Rectal smooth muscle tissue (tissue), 1 donor: ENCODE data around the gene DDX25.

Experiments used
- H3K27ac ChIP-seq: one replicate; pipeline ENCODE4 v1.7.0; 2013; ENCODE audit warnings: low read depth, low read length, inconsistent platforms
- H3K27me3 ChIP-seq: one replicate; pipeline ENCODE4 v1.7.0; 2013; ENCODE audit warnings: low read length; ENCODE audit not compliant: control insufficient read depth, insufficient read depth
- H3K36me3 ChIP-seq: one replicate; pipeline ENCODE4 v1.7.0; 2013; ENCODE audit warnings: low read length; ENCODE audit not compliant: control insufficient read depth, insufficient read depth
- H3K4me1 ChIP-seq: one replicate; pipeline ENCODE4 v1.7.0; 2013; ENCODE audit warnings: low read length; ENCODE audit not compliant: control insufficient read depth, insufficient read depth
- H3K4me3 ChIP-seq: one replicate; pipeline ENCODE4 v1.7.0; 2013; ENCODE audit warnings: low read length
- H3K9ac ChIP-seq: one replicate; pipeline ENCODE4 v1.7.0; 2013; ENCODE audit warnings: low read length

The DDX25 gene

DNA sequence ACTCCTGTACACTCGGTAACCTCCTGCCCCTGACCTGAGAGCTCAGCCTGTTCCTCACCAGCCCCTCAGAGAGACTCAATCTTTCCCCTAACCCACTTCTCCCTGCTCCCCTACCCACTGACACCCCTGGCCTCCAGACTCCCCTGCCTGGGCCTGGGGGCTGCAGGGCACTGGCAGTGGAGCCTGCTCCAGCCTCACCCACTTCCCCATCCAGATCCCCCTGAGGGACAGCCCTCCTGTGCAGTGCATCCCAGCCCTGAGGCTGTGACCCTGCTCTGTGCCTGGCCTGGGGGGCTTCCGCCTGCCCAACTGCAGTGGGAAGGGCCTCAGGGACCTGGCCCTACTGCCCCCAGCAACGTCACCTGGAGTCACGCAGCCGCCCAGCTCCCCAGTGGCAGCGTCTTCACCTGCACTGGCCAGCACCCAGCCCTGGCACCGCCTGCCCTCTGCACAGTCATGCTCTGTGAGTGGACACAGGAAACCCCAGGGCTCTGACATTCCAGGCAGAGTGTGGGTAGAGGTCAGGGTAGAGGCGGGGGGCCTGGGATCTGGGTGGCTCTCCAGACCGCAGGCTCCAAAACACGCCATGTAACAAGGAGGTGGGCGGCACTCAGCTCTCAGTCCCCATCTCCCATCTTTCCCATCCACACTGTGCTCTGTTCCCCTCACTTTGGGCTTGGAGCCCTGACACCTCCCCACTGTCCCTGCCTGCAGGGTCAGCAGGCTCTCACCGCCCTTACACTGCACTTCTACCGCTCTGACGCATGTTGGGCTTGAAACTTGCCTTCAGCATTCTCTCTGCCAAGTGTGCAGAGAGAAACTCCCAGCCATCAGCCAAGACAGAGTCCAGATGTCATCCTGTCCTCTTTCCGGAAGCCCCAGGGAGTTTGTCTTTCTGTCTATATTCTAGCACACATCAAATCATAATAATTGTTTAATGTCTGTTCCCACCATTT is 46.7 kb downstream of the DDX25 start:
- no peak overlapping the region for H3K9ac ChIP-seq
- H3K27me3 ChIP-seq: no peaks in the 10 kb centered on the region
- H3K4me1 ChIP-seq: peaks cover 25% of the 10 kb centered on the region
- no peaks in the 10 kb centered on the region for H3K36me3 ChIP-seq
- H3K27ac ChIP-seq: peak overlapping the region; percentile 77
- H3K4me3 ChIP-seq: no peak overlapping the region

DNA sequence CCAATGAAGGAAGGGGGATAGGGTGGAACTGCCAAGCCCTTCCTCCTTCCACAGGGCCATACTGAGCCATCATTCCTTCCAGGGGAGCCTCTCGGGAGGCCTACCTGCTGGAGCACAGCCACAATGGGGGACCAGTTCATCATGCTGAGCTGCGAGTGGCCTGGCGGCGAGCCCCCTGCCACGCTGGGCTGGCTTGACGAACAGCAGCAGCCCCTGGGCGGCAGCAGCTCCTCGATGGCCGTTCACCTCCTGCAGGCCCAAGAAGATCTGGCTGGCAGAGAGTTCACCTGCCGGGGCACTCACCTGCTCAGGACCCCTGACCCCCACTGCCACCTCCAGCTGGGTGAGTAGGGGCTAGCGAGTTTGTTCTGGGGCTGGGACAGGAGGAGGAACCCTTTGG is 47.4 kb downstream of the DDX25 start:
- no peak overlapping the region for H3K9ac ChIP-seq
- H3K27me3 ChIP-seq: no peaks in the 10 kb centered on the region
- H3K36me3 ChIP-seq: no peaks in the 10 kb centered on the region
- H3K4me1 ChIP-seq: peaks cover 25% of the 10 kb centered on the region
- peak overlapping the region; percentile 58 for H3K27ac ChIP-seq
- no peak overlapping the region for H3K4me3 ChIP-seq

DNA sequence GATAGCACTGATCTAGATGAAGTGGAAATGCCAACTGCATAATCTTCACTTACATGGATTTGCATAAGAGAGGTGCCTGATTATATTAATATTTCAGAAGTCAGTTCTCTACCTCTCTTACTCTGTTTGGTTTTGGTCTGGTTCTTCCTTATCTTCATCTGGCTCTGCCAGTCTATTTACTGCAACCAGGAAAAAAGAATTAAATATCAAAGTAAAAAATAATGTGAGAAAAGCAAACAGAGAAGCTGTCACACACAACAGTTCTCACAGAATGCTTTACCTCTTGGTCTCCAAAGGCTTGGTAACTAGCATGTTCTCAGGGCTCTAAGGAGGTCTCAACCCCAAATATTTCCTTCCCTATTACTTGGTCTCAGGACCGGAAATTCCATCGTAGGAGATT is 48.3 kb downstream of the DDX25 start:
- no peak overlapping the region for H3K9ac ChIP-seq
- H3K27ac ChIP-seq: no peak overlapping the region
- H3K4me1 ChIP-seq: peaks cover 25% of the 10 kb centered on the region
- no peaks in the 10 kb centered on the region for H3K36me3 ChIP-seq
- peak overlapping the region; percentile 16 for H3K4me3 ChIP-seq
- no peaks in the 10 kb centered on the region for H3K27me3 ChIP-seq

DNA sequence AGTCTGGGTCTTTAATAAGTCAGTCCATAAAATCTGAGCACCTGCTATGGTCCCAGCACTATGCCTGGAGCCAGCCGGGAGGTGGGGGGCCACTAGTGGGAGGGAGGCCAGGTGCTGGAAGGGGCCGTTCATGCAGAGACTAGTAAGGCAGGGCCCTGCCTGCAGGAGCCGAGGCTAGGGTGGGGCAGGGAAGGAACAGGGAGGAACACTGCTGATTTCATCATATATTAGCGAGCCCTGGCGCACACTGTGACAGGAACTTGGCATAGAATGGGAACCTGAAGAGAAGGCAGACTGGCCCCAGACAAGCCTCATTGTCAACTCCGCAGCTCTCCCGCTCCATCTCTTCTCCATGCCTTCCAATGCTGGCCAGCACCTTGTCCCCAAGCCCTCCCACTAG is 48.7 kb downstream of the DDX25 start:
- no peak overlapping the region for H3K27ac ChIP-seq
- peak overlapping the region; percentile 16 for H3K4me3 ChIP-seq
- no peak overlapping the region for H3K9ac ChIP-seq
- no peaks in the 10 kb centered on the region for H3K36me3 ChIP-seq
- no peaks in the 10 kb centered on the region for H3K27me3 ChIP-seq
- H3K4me1 ChIP-seq: peaks cover 25% of the 10 kb centered on the region

DNA sequence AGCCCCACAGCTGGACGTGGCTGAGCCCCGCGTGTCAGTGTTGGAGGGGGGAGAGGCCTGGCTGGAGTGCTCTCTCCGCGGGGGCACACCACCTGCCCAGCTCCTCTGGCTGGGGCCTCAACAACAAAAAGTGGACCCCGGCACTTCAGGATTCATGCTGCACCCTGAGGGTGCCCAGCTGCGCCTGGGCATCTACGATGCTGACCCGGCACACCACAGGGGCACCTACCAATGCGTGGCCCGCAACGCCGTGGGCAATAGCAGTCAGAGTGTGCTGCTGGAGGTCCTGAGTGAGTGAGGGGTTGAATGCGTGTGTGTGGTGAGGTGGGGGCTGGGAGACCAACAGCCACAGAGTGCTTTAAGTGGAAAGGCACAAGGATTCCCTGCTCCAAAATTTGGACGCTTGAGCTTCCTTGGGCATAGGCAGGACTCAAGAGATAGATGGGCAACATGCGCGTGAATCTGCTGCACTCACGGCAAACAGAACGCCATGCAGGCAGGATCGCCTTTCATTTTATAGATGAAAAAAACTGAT is 49.2 kb downstream of the DDX25 start:
- Histone ChIP-seq H3K27me3 (no peaks in the 10 kb centered on the region), H3K9ac (no peak overlapping the region), H3K36me3 (no peaks in the 10 kb centered on the region), H3K4me3 (no peak overlapping the region), H3K4me1 (peaks cover 25% of the 10 kb centered on the region), H3K27ac (no peak overlapping the region)

DNA sequence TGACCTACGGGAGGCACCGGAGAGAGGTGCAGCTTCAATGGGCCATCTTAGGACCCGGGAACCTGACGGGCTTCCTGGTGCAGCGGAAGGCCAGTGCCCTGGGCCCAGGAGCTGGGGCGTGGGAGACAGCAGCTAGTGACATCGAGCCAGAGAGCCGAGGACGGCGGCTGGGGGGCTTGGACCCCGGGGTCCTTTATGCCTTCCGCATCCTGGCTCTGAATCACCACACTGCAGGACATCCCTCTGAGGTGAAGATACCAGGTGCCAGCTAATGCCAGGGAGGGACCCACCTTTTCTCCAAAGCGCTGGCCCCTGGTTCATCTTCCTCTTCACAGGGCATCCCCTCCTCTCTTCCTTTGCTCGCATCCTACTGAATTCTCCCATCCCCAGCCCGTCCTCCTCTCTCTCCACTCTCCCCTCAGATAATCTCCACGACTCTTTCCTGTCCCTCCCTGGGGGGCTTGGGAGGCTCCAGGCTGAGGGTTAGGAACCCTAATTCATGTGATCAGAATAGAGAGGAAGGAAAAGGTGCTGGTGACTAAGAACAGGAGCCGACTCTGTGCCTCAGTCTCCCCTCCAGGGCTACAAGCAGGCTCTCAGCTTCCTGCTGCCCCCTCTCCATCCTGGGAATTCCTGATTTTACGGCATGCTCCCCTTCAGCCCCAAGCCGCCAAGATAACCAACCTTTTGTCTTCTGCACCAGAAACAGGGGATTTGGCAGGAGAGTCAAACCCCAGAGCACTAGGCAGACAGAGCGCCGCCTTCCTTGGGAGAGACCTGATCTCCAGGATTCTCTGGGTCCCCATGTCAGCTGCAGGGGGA is 50.0 kb downstream of the DDX25 start:
- H3K27ac ChIP-seq: no peak overlapping the region

DNA sequence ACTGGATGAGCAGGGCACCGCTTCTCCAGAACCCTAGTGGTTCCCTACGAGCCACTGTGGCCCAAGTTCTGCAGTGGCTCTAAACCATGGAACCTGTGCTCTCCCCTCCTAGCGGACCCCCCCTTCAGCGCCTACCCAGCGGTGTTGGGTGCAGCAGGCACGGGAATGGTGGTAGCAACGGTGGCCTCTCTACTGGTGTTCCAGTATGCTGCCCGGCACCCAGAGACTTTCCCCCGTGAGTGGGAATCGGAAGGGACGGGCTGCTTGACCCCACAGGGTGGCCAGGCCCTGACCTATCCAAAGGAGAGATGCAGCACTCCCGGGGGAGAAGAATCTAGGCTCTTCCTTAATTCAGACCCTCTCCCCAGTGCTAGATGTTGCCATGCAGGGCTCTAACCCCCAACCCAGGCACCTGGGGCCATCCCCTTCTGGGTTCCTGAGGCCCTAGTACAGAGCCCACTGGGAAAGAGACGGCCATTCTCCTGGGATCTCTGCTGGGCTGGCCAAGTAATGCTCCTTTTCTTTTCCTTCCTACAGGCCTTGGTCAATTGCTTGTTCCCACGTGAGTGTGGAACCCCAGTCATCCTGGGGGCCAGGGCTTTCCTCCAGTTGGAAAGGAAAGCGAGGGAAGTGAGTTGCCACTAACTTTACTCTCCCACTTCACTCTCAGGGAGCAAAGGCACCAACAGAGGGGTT is 50.8 kb downstream of the DDX25 start:
- Histone ChIP-seq H3K4me1 (peaks cover 25% of the 10 kb centered on the region), H3K4me3 (no peak overlapping the region), H3K27ac (no peak overlapping the region), H3K9ac (no peak overlapping the region), H3K27me3 (no peaks in the 10 kb centered on the region), H3K36me3 (no peaks in the 10 kb centered on the region)

More for the DNA sequence above, 50.0 kb downstream of the DDX25 start:
- Histone ChIP-seq H3K36me3 (no peaks in the 10 kb centered on the region), H3K4me1 (peaks cover 25% of the 10 kb centered on the region), H3K27me3 (no peaks in the 10 kb centered on the region), H3K9ac (no peak overlapping the region), H3K4me3 (no peak overlapping the region)

DNA sequence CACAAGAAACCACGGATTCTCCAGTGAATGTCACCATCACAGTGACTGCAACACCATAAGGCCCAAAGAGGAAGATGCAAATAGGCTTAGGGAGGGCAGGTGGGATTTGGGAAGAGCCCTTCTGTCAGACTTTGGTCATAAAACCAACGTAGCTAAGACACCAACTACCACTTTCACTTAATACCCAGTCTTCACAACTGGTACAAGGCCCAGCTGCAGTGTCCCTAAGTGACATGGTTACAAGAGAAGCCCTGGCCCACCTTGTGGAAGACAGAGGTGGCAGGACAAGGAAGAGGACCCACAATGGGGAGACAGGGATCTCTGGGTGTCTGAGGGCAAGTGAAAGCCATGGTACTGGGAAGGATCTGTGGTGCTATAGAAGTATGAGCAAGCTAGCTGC is 51.5 kb downstream of the DDX25 start:
- no peak overlapping the region for H3K4me3 ChIP-seq
- no peaks in the 10 kb centered on the region for H3K36me3 ChIP-seq
- peaks cover 22% of the 10 kb centered on the region for H3K4me1 ChIP-seq
- H3K27ac ChIP-seq: no peak overlapping the region
- H3K27me3 ChIP-seq: no peaks in the 10 kb centered on the region
- H3K9ac ChIP-seq: no peak overlapping the region

DNA sequence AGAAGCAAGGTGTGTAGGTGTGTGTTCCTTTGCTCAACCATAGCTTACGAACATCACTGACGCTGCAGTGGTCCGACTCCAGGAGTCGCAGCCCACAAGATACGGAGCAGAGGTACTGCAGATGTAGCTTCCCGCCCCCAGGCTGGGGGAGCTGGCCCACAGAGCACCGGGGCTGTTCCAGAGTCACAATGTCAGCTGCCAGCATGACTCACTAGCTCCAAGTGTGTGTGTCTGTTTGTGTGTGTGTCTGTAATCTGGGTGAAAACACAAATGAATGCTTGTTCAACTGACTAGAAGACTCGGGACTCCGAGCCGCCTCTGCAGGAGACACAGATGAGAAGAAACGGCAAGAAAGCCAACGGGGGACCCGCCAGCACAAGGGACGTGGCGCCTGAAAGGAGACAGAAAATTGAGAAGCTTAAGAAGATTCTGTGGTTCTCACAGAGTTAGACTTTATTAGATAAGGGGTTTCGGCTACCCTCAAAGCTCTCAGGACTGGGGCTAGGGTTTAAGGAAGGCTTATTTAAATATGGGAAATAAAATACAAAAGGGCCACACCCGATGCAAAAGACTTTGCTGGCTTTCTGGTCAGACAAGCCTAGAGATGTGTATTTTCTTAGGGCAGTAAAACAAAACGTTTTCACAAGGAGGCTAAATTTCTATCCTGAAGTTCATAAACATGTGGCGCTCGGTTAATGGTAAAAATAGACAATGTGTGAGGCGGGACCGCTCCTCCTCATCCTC is 52.3 kb downstream of the DDX25 start:
- Histone ChIP-seq H3K9ac (no peak overlapping the region), H3K4me1 (peaks cover 16% of the 10 kb centered on the region), H3K27me3 (no peaks in the 10 kb centered on the region), H3K27ac (no peak overlapping the region), H3K36me3 (no peaks in the 10 kb centered on the region), H3K4me3 (no peak overlapping the region)

DNA sequence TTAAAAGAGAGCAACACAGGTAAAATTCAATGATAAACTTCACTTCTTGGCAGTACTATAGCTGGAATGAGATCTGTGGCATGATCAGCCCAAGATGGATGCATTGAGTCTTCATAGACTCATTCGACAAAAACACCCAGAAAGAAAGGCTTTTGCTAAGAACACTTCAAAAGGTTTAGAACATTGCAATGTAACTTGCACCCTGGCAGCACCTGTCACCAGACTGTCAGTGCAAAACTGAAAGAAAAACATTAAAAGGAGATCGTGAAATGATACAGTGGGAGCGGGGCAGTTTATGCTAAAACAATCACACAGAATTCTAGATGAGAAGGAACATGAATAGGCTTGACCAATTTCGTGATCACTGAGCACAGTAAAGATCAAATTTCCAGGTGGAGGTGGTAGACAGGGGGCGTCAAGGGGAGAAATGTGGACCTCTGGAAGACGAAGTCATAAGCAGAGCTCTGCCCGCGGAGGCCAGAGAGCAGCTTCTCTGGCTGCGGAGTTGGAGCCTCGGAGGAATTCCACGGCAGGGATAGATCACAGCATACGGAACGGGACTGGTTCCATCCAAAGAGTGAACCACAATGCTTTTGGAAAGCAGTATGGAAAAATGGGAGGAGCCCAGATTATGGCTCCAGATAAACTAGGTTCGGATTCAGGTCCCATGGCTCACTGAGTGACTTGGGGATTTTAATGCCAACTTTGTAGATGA is 53.5 kb downstream of the DDX25 start:
- Histone ChIP-seq H3K4me3 (no peak overlapping the region), H3K9ac (no peak overlapping the region), H3K4me1 (peaks cover 6% of the 10 kb centered on the region), H3K27me3 (no peaks in the 10 kb centered on the region), H3K36me3 (no peaks in the 10 kb centered on the region), H3K27ac (no peak overlapping the region)

DNA sequence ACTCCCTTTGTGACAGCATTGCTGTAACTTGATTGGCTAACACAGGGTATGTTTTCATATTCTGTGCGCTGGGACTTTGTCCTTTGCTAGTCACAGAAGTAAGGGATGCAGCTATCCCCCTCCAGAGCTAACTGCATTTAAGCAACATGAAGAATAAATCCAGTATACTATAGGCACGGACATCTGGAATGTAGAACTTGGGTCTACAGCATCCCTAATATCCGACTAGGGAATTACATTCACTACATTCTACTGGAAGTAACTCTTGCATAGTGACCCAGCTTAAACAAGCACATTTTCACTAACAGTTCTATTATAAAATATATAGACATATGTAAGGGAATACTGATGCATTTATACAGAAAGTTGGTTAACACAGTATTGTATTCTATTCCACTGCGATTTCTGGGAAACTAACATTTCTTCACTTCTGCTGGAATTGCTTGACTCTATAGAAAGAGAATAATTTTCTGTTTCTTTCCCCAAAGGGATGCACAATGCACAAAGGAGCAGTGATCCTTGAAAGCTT is 54.6 kb downstream of the DDX25 start:
- Histone ChIP-seq H3K4me3 (no peak overlapping the region), H3K36me3 (no peaks in the 10 kb centered on the region), H3K27me3 (no peaks in the 10 kb centered on the region), H3K4me1 (no peaks in the 10 kb centered on the region), H3K27ac (no peak overlapping the region), H3K9ac (no peak overlapping the region)
